Choroid plexus epithelial cell (primary cell): ENCODE data around the gene ZNF394.
"Not testable (repeated sequence)": the region's sequence is repeated elsewhere in the genome, so short reads cannot be mapped to it uniquely, and the experiment has no call there.

Source experiments
- DNase-seq: peaks from one replicate; pipeline ENCODE4 v3.0.0-alpha.2; 2010; ENCODE audit warnings: low read depth
- H3K4me3 ChIP-seq: 2 replicates; pipeline ENCODE4 v1.5.1; 2011; ENCODE audit warnings: low read depth, mild to moderate bottlenecking, control low read depth, low read length, moderate library complexity
- CTCF ChIP-seq: conservative IDR thresholded peaks from 2 replicates; pipeline ENCODE4 v1.5.1; 2011; ENCODE audit warnings: low read depth, mild to moderate bottlenecking, control low read depth, inconsistent platforms, low read length, moderate library complexity

The ZNF394 gene

GRCh38 chr7:99504281-99504602 is 4.2 kb upstream of the ZNF394 start:
- no peak for DNase-seq
- H3K4me3 ChIP-seq = peak overlapping the region; percentile 74
- TF ChIP-seq CTCF = no peak

DNA sequence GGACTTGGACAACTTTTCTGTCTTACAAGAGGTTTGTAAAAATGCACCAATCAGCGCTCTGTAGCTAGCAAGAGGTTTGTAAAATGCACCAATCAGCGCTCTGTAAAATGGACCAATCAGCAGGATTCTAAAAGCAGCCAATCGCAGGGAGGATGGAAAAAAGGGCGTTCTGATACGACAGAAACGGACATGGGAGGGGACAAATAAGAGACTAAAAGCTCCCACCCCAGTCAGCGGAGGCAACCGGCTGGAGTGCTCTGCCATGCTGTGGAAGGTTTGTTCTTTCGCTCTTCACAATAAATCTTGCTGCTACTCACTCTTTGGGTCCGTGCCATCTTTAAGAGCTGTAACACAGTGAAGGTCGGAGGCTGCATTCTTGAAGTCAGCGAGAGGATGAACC is 1.2 kb upstream of the ZNF394 start:
- not testable (repeated sequence) for H3K4me3 ChIP-seq, DNase-seq

GRCh38 chr7:99500637-99501009 is 542 bp upstream of the ZNF394 start:
- no peak for TF ChIP-seq CTCF
- H3K4me3 ChIP-seq = peak overlapping the region; percentile 98
- no peak for DNase-seq

DNA sequence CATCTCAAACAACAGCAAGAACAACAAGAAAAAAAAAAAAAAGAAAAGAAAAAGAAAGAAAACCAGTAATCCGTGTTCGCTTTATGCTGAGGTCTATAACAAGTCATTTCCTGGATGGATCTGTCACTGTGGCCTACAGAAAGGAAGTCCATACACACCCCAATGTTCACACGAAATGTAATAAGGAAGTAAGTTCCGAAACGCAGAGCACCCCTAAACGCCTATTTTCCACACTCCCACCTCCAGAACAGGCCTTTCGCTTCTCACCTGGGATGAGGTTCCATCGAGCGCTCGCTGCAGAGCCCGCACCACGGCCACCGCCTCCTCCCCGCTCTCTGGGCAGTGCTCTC is 735 bp downstream of the ZNF394 start:
- no peak for TF ChIP-seq CTCF

GRCh38 chr7:99498546-99498944 is 1.5 kb downstream of the ZNF394 start:
- peak overlapping the region; percentile 98 for H3K4me3 ChIP-seq
- no peak for DNase-seq
- no peak for TF ChIP-seq CTCF

More for the DNA sequence above, 735 bp downstream of the ZNF394 start:
- H3K4me3 ChIP-seq = peak overlapping the region; percentile 98
- no peak for DNase-seq

DNA sequence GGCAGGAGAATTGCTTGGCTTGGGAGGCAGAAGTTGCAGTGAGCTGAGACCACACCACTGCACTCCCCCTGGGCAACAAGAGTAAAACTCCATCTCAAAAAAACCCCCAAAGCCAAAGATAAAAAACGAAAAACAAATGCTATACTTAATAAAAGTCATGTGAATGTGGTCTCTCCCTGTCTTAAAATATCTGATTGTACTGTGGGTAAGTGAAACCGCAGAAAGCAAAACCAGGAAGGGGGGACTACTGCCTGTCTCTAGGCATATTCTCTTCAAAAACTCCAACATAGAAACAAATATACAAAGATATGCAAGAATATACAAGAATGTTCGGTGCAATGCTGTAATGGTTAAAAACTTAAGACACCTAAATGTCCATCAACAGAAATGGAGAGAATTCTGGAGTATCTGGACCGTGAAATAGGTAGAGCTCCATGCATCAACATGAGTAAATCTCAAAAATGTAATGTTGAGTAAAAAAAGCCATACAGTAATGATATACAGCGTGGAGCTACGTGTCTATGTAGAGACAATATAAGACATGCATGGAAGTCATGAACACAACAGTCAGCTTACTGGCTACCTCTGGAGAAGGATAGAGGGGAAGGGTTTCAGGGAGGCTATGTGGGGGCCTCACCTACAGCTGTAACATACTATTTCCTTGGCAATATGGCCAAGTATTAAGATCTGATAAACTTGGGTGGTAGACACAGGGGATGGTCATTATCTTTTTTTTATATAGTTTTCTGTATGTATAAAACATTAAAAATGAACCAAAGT is 2.1 kb downstream of the ZNF394 start:
- no peak for TF ChIP-seq CTCF
- H3K4me3 ChIP-seq = peak overlapping the region; percentile 98
- DNase-seq = no peak

- no peak for DNase-seq
- no peak overlapping the region for H3K4me3 ChIP-seq
- TF ChIP-seq CTCF = no peak
Measured at GRCh38 chr7:99493823-99494222, 6.3 kb downstream of the ZNF394 start.
